Tibial nerve (tissue), 4 donors: ENCODE data around the gene ALDH3A1.

Experiments used
- CTCF ChIP-seq, 5 experiments: fragments of 200-600 bp in 3 of 5; fragments of 450-650 bp in 2 of 5; sonication (generic) in 3 of 5; IDR thresholded peaks; one replicate each; pipeline ENCODE4 v1.5.1; 2016 to 2019; ENCODE audit warnings: antibody characterized with exemption in 5 of 5, mild to moderate bottlenecking in 3 of 5, moderate library complexity in 2 of 5
- EP300 ChIP-seq, 2 donors: sonication (generic); formaldehyde crosslinking; IDR thresholded peaks; one replicate each; pipeline ENCODE4 v1.6.1; 2017; ENCODE audit warnings: antibody characterized with exemption in 2 of 2, mild to moderate bottlenecking in 1 of 2
- POLR2A ChIP-seq, 2 donors: fragments of 450-650 bp; IDR thresholded peaks; one replicate each; pipeline ENCODE4 v1.6.1; 2017; ENCODE audit warnings: antibody characterized with exemption in 2 of 2, mild to moderate bottlenecking in 2 of 2, moderate library complexity in 2 of 2

GRCh38 chr17:19780846-19781245 is 32.7 kb upstream of the ALDH3A1 start:
- no peak for TF ChIP-seq POLR2A (IDR thresholded peaks at IDR 0.05)
- TF ChIP-seq EP300 (IDR thresholded peaks at IDR 0.05) = no peak
- TF ChIP-seq CTCF (IDR thresholded peaks at IDR 0.05) = no peak
